ENCODE results near the gene FLCN. TPM values are rescaled to one million over a fixed set of nuclear protein-coding genes. Genes with fewer than 3 reads are reported as not detected.
"Not testable (repeated sequence)": the region's sequence is repeated elsewhere in the genome, so short reads cannot be mapped to it uniquely, and the experiment has no call there.

FLCN gene
- total RNA-seq, 1 experiment from 2014 or later = 38.8 TPM

- peaks cover 14% of the 10 kb centered on the region for H3K4me1 ChIP-seq (replicated peaks; ENCODE audit: insufficient read depth)
- no TSS peak for BruUV-seq (replicated peaks)
- no peak overlapping the region for H3K4me2 ChIP-seq
- no peak overlapping the region for H3K4me3 ChIP-seq
- no peaks in the 10 kb centered on the region for H3K9me3 ChIP-seq (ENCODE audit: insufficient read depth, low read depth)
- intact Hi-C loops (cut with micrococcal nuclease; ENCODE audit: unreplicated experiment) = no loop called here
- H3F3A ChIP-seq (ENCODE audit: insufficient read depth, low read depth) = peaks cover 40% of the 10 kb centered on the region
- ChIA-PET CTCF (interaction anchor here (0.6 kb wide), 1 partner anchor 296 kb away, joined by 4 read pairs; the partner anchor contains the start of gene RASD1), POLR2A (ENCODE audit: unreplicated experiment) (no interaction called here)
- no peak for DNase-seq
- H3K27me3 ChIP-seq (ENCODE audit: insufficient read depth, low read depth) = no peaks in the 10 kb centered on the region
- TF ChIP-seq CTCF (conservative IDR thresholded peaks at IDR 0.05) (no peak), EZH2 (IDR thresholded peaks at IDR 0.05; ENCODE audit: low read depth) (no peak)
- peaks cover 26% of the 10 kb centered on the region for H3K79me2 ChIP-seq (ENCODE audit: low read depth)
- H3K27ac ChIP-seq = no peak overlapping the region
- no peaks in the 10 kb centered on the region for H3K9me2 ChIP-seq (ENCODE audit: insufficient read depth)
- H3K36me3 ChIP-seq (ENCODE audit: low read depth) = peaks cover 5% of the 10 kb centered on the region; the same call in 1 of the 2 replicates
- peaks cover 18% of the 10 kb centered on the region for H4K20me1 ChIP-seq (ENCODE audit: insufficient read depth)
- no peak overlapping the region for H2AFZ ChIP-seq
Observed at GRCh38 chr17:17200311-17200710, 36.7 kb downstream of the FLCN start.

DNA sequence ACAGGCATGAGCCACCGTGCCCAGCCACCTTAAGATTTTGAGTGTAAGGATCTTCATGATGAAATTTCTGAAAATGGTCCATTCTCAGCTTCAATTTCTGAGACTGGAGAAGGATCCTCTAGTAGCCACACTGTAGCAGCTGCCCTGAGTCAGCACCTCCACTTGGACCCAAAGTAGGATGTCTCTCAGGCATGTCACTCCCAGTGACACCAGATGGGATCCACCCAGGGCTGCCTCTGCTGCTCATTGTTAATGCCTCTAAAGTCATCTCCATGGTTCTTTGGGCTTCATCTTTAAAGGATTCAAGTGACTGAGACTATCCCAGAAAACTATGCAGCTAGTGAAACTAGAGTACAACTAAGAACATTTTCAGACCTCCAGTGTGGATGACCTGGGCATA lies 38.7 kb downstream of the FLCN start:
- Histone ChIP-seq H3K9me2 (ENCODE audit: insufficient read depth) (no peaks in the 10 kb centered on the region), H3K27ac (no peak overlapping the region), H3F3A (ENCODE audit: insufficient read depth, low read depth) (peaks cover 53% of the 10 kb centered on the region), H2AFZ (no peak overlapping the region), H4K20me1 (ENCODE audit: insufficient read depth) (peaks cover 5% of the 10 kb centered on the region), H3K4me1 (replicated peaks; ENCODE audit: insufficient read depth) (no peaks in the 10 kb centered on the region), H3K79me2 (ENCODE audit: low read depth) (peaks cover 10% of the 10 kb centered on the region), H3K9me3 (ENCODE audit: insufficient read depth, low read depth) (no peaks in the 10 kb centered on the region), H3K4me3 (no peak overlapping the region), H3K4me2 (no peak overlapping the region), H3K27me3 (ENCODE audit: insufficient read depth, low read depth) (no peaks in the 10 kb centered on the region), H3K36me3 (ENCODE audit: low read depth) (peaks cover 5% of the 10 kb centered on the region; the same call in 1 of the 2 replicates)
- TF ChIP-seq CTCF (conservative IDR thresholded peaks at IDR 0.05) (no peak), EZH2 (IDR thresholded peaks at IDR 0.05; ENCODE audit: low read depth) (no peak)
- no TSS peak for BruUV-seq (replicated peaks)
- intact Hi-C loops (cut with micrococcal nuclease; ENCODE audit: unreplicated experiment) = no loop called here
- CTCF ChIA-PET = interaction anchor here (0.6 kb wide), 1 partner anchor 639 kb away, joined by 6 read pairs; no protein-coding TSS in a partner anchor
- POLR2A ChIA-PET (ENCODE audit: unreplicated experiment) = interaction anchor here (0.7 kb wide), 1 partner anchor 170 kb away, joined by 3 read pairs; no protein-coding TSS in a partner anchor
- no peak for DNase-seq

- peaks cover 67% of the 10 kb centered on the region for H3F3A ChIP-seq (ENCODE audit: insufficient read depth, low read depth)
- no peaks in the 10 kb centered on the region for H3K36me3 ChIP-seq (ENCODE audit: low read depth)
- BruUV-seq (replicated peaks) = no TSS peak
- intact Hi-C loops (cut with micrococcal nuclease; ENCODE audit: unreplicated experiment) = no loop called here
- no peaks in the 10 kb centered on the region for H3K4me1 ChIP-seq (replicated peaks; ENCODE audit: insufficient read depth)
- ChIA-PET CTCF (no interaction called here), POLR2A (ENCODE audit: unreplicated experiment) (no interaction called here)
- TF ChIP-seq CTCF (conservative IDR thresholded peaks at IDR 0.05) (no peak), EZH2 (IDR thresholded peaks at IDR 0.05; ENCODE audit: low read depth) (no peak)
- H4K20me1 ChIP-seq (ENCODE audit: insufficient read depth) = peaks cover 5% of the 10 kb centered on the region
- no peak overlapping the region for H3K4me2 ChIP-seq
- no peaks in the 10 kb centered on the region for H3K79me2 ChIP-seq (ENCODE audit: low read depth)
- H3K9me3 ChIP-seq (ENCODE audit: insufficient read depth, low read depth) = no peaks in the 10 kb centered on the region
- H3K27ac ChIP-seq = no peak overlapping the region
- no peak overlapping the region for H3K4me3 ChIP-seq
- DNase-seq = no peak
- no peaks in the 10 kb centered on the region for H3K27me3 ChIP-seq (ENCODE audit: insufficient read depth, low read depth)
- H2AFZ ChIP-seq = no peak overlapping the region
- H3K9me2 ChIP-seq (ENCODE audit: insufficient read depth) = no peaks in the 10 kb centered on the region
Observed at GRCh38 chr17:17196776-17197175, 40.2 kb downstream of the FLCN start.

DNA sequence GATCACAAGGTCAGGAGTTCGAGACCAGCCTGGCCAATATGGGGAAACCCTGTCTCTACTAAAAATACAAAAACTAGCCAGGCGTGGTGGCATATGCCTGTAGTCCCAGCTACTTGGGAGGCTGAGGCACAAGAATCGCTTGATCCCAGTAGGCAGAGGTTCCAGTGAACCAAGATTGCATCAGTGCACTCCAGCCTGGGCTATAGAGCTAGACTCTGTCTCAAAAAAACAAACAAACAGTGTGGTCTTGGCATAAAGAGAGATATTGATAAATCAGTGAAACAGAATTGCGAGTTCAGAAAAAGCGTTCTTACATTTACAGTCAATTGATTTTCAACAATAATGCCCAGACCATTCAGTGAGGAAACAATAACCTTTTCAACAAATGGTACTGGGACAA lies 41.5 kb downstream of the FLCN start:
- CTCF ChIA-PET; DNase-seq; BruUV-seq (replicated peaks); H3K4me2 ChIP-seq; POLR2A ChIA-PET (ENCODE audit: unreplicated experiment); H4K20me1 ChIP-seq (ENCODE audit: insufficient read depth); H3K4me3 ChIP-seq; H3K9me3 ChIP-seq (ENCODE audit: insufficient read depth, low read depth); H3K36me3 ChIP-seq (ENCODE audit: low read depth); H3K4me1 ChIP-seq (replicated peaks; ENCODE audit: insufficient read depth); H3K9me2 ChIP-seq (ENCODE audit: insufficient read depth); H2AFZ ChIP-seq; H3K79me2 ChIP-seq (ENCODE audit: low read depth); intact Hi-C loops (cut with micrococcal nuclease; ENCODE audit: unreplicated experiment); H3K27me3 ChIP-seq (ENCODE audit: insufficient read depth, low read depth); H3K27ac ChIP-seq: not testable (repeated sequence)
- H3F3A ChIP-seq (ENCODE audit: insufficient read depth, low read depth) = peaks cover 75% of the 10 kb centered on the region

Measured in PC-9 (cell line).